Caco-2 (cell line): Measurements from ENCODE around the gene BBX. TPM values are rescaled to one million over a fixed set of nuclear protein-coding genes. Genes with fewer than 3 reads are reported as not detected.

Source experiments
- BruUV-seq: library from RNA; stranded (reverse); fragments of 400-500 nt; replicated peaks from 2 replicates; lab custom pipeline; 2021; lab: Mats Ljungman, UMichigan
- CTCF ChIA-PET: fragments of 300-600 bp; sonication (Branson Sonifier 250); formaldehyde crosslinking; loops from one replicate; lab custom pipeline; 2022; ENCODE audit warnings: antibody characterized with exemption; lab: Charles Lee
- POLR2A ChIA-PET: fragments of 300-600 bp; sonication (Branson Sonifier 250); formaldehyde crosslinking; loops from one replicate; lab custom pipeline; 2022; ENCODE audit warnings: antibody characterized with exemption; lab: Charles Lee
- DNase-seq, 2 experiments: peaks; one replicate each; pipeline versions ENCODE4 v3.0.0 to v3.0.0-alpha.2; 2020 to 2022
- H3K27me3 ChIP-seq: replicated peaks from 2 replicates; pipeline ENCODE4 v1.6.0; 2011; ENCODE audit warnings: low read length; ENCODE audit not compliant: control insufficient read depth, insufficient read depth
- H3K36me3 ChIP-seq: 2 replicates; pipeline ENCODE4 v1.5.1; 2011; ENCODE audit warnings: low read length; ENCODE audit not compliant: control insufficient read depth, insufficient read depth
- H3K4me1 ChIP-seq: fragments of 250-450 bp; sonication (Bioruptor Pico); 2 replicates; pipeline ENCODE4 v1.5.1; 2020; ENCODE audit warnings: mild to moderate bottlenecking
- H3K4me3 ChIP-seq: 2 replicates; pipeline ENCODE4 v1.5.1; 2011; ENCODE audit warnings: low read depth, mild to moderate bottlenecking, control low read depth, low read length
- H3K9me3 ChIP-seq: fragments of 250-450 bp; sonication (Bioruptor Pico); 2 replicates; pipeline ENCODE4 v1.5.1; 2020; ENCODE audit warnings: mild to moderate bottlenecking, moderate library complexity
- H3K27ac Mint-ChIP-seq: one replicate; pipeline ENCODE4 v1.8.0; 2022; ENCODE audit warnings: mixed read lengths; ENCODE audit not compliant: unreplicated experiment
- H3K27me3 Mint-ChIP-seq: one replicate; pipeline ENCODE4 v1.8.0; 2022; ENCODE audit warnings: mixed read lengths; ENCODE audit not compliant: insufficient read depth, unreplicated experiment
- H3K36me3 Mint-ChIP-seq: one replicate; pipeline ENCODE4 v1.8.0; 2022; ENCODE audit warnings: mild to moderate bottlenecking, mixed read lengths; ENCODE audit not compliant: insufficient read depth, unreplicated experiment
- H3K4me1 Mint-ChIP-seq: one replicate; pipeline ENCODE4 v1.8.0; 2022; ENCODE audit warnings: low read depth, mixed read lengths; ENCODE audit not compliant: unreplicated experiment
- H3K4me3 Mint-ChIP-seq: one replicate; pipeline ENCODE4 v1.8.0; 2022; ENCODE audit warnings: mild to moderate bottlenecking, moderate library complexity, mixed read lengths; ENCODE audit not compliant: unreplicated experiment
- H3K9me3 Mint-ChIP-seq: one replicate; pipeline ENCODE4 v1.8.0; 2022; ENCODE audit warnings: mixed read lengths; ENCODE audit not compliant: unreplicated experiment
- intact Hi-C: fragments of 100-400 bp; cut with micrococcal nuclease; formaldehyde crosslinking; loops from one replicate; pipeline ENCODE4 v1.10.0; 2022; ENCODE audit not compliant: unreplicated experiment
- total RNA-seq: library from RNA; stranded (reverse); gene quantifications from 2 replicates; pipeline ENCODE4 v1.2.3, GENCODE V29; 2022
- TF ChIP-seq, protein P1 (sequence below), 2 experiments: fragments of 200-600 bp in 1 of 2; IDR thresholded peaks; 1 replicate in 1 of 2; 2 replicates in 1 of 2; pipeline versions ENCODE4 v1.5.1 to v1.8.0; 2011 to 2022; ENCODE audit warnings: antibody characterized with exemption in 1 of 2, control low read depth in 1 of 2, inconsistent platforms in 1 of 2, low read depth in 1 of 2, low read length in 1 of 2, mild to moderate bottlenecking in 1 of 2, moderate library complexity in 1 of 2; ENCODE audit not compliant: insufficient read depth in 1 of 2, severe bottlenecking in 1 of 2, unreplicated experiment in 1 of 2

Gene BBX
- total RNA-seq, 1 experiment from 2014 or later = 2.6 TPM

DNA sequence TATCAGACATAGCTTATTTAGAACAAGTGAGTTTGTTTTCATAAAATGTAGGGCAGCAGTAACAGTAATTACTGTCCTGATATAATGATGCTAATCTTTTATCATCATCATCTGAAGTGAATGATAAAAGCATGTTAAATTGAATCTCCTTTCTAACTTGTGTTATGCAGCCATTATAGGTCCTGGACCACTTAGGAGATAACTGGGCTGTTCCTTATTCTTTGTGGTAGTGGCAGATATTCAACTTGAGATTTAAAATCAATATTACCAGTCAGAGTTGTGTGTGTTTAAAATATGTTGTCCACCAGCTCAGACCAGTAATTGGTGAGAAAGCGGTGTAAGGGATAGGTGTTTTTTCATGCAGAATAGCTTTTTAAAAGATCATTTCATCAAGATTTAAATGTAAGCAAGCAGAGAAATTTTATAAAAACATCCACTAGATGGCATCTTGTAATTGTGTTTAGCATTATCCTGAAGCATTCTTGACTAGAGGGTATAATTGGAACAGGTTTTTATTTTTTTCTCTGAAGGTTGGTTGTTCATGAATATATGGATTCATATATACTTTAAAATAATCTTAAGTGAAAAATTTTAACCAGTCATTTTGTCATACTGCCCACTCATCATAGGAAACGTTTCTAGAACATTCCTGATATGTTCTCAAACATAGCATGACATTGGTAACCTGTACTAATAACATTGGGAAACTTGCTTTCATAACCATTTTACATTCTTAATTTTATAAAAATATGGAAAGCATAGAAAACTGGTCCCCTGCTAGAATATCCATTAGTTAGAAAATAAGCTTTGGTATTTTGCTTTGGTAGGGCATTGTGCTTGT is 153.9 kb downstream of the BBX start:
- no peak for DNase-seq
- Mint-ChIP-seq H3K27ac (no peak overlapping the region), H3K4me1 (no peaks in the 10 kb centered on the region), H3K27me3 (peaks cover 4% of the 10 kb centered on the region), H3K9me3 (no peaks in the 10 kb centered on the region), H3K36me3 (no peaks in the 10 kb centered on the region), H3K4me3 (no peak overlapping the region)
- ChIA-PET POLR2A (no interaction called here), CTCF (interaction anchor here (1.0 to 1.9 kb wide), 4 partner anchors 65 to 801 kb away, joined by 3 to 10 read pairs (median 5); no protein-coding TSS in a partner anchor)
- Histone ChIP-seq H3K4me3 (no peak overlapping the region), H3K9me3 (no peaks in the 10 kb centered on the region), H3K27me3 (no peaks in the 10 kb centered on the region), H3K4me1 (no peaks in the 10 kb centered on the region), H3K36me3 (no peaks in the 10 kb centered on the region)
- intact Hi-C loops = loop anchor here (1.0 to 10.0 kb wide), 3 partner anchors 65 to 798 kb away; no protein-coding TSS in a partner anchor
- TF ChIP-seq, protein P1, sequence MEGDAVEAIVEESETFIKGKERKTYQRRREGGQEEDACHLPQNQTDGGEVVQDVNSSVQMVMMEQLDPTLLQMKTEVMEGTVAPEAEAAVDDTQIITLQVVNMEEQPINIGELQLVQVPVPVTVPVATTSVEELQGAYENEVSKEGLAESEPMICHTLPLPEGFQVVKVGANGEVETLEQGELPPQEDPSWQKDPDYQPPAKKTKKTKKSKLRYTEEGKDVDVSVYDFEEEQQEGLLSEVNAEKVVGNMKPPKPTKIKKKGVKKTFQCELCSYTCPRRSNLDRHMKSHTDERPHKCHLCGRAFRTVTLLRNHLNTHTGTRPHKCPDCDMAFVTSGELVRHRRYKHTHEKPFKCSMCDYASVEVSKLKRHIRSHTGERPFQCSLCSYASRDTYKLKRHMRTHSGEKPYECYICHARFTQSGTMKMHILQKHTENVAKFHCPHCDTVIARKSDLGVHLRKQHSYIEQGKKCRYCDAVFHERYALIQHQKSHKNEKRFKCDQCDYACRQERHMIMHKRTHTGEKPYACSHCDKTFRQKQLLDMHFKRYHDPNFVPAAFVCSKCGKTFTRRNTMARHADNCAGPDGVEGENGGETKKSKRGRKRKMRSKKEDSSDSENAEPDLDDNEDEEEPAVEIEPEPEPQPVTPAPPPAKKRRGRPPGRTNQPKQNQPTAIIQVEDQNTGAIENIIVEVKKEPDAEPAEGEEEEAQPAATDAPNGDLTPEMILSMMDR (IDR thresholded peaks at IDR 0.05; ENCODE audit: insufficient read depth in 1 of 2, low read depth in 1 of 2, low read length in 1 of 2, severe bottlenecking in 1 of 2, unreplicated experiment in 1 of 2) = peak; percentile 46 to 62
- no TSS peak for BruUV-seq

- POLR2A ChIA-PET = no interaction called here
- no peak overlapping the region for H3K4me3 Mint-ChIP-seq
- Histone ChIP-seq H3K4me1 (no peaks in the 10 kb centered on the region; the same call in 1 of the 2 replicates), H3K4me3 (no peak overlapping the region), H3K36me3 (no peaks in the 10 kb centered on the region), H3K9me3 (no peaks in the 10 kb centered on the region), H3K27me3 (no peaks in the 10 kb centered on the region)
- no peak overlapping the region for H3K27ac Mint-ChIP-seq
- no peaks in the 10 kb centered on the region for H3K27me3 Mint-ChIP-seq
- BruUV-seq = no TSS peak
- no peaks in the 10 kb centered on the region for H3K9me3 Mint-ChIP-seq
- intact Hi-C loops = loop anchor here (10.0 kb wide), 2 partner anchors 245 to 795 kb away; no protein-coding TSS in a partner anchor
- CTCF ChIA-PET = no interaction called here
- H3K4me1 Mint-ChIP-seq = peaks cover 5% of the 10 kb centered on the region
- DNase-seq = no peak
- TF ChIP-seq, protein P1 (IDR thresholded peaks at IDR 0.05; ENCODE audit: insufficient read depth in 1 of 2, low read depth in 1 of 2, low read length in 1 of 2, severe bottlenecking in 1 of 2, unreplicated experiment in 1 of 2) = no peak
- no peaks in the 10 kb centered on the region for H3K36me3 Mint-ChIP-seq
Measured at GRCh38 chr3:107679921-107680320, 157.2 kb downstream of the BBX start.

GRCh38 chr3:107680698-107681097 is 157.9 kb downstream of the BBX start:
- POLR2A ChIA-PET = no interaction called here

More at GRCh38 chr3:107680698-107681097, 157.9 kb downstream of the BBX start:
- Histone ChIP-seq H3K27me3 (no peaks in the 10 kb centered on the region), H3K4me1 (no peaks in the 10 kb centered on the region; the same call in 1 of the 2 replicates), H3K9me3 (no peaks in the 10 kb centered on the region), H3K36me3 (no peaks in the 10 kb centered on the region), H3K4me3 (no peak overlapping the region)
- BruUV-seq = no TSS peak
- Mint-ChIP-seq H3K9me3 (no peaks in the 10 kb centered on the region), H3K27ac (no peak overlapping the region), H3K27me3 (no peaks in the 10 kb centered on the region), H3K4me3 (no peak overlapping the region), H3K4me1 (peaks cover 11% of the 10 kb centered on the region), H3K36me3 (no peaks in the 10 kb centered on the region)
- CTCF ChIA-PET = interaction anchor here (1.0 kb wide), 1 partner anchor 60 kb away, joined by 3 read pairs; no protein-coding TSS in a partner anchor
- TF ChIP-seq, protein P1 (IDR thresholded peaks at IDR 0.05; ENCODE audit: insufficient read depth in 1 of 2, low read depth in 1 of 2, low read length in 1 of 2, severe bottlenecking in 1 of 2, unreplicated experiment in 1 of 2) = no peak
- intact Hi-C loops = no loop called here
- no peak for DNase-seq
